T-helper 2 cell treated with Interferon-gamma antibody and Interleukin-4, amounts not matched to agents 100 ng/mL and 5 ng/mL, for 36 hours (primary cell): ENCODE results near the gene C16orf54. TPM values are rescaled to one million over a fixed set of nuclear protein-coding genes. Genes with fewer than 3 reads are reported as not detected.

Experiments
- total RNA-seq: library from RNA; stranded (reverse); gene quantifications from 2 replicates; pipeline ENCODE4 v1.2.3, GENCODE V29; 2022

Gene C16orf54
- total RNA-seq, 1 donor from 2014 or later, result 64.9 TPM

Other genes starting within 250 kb of the C16orf54 start
- 82.4 and 87.8 TPM in 2 replicates for gene NPIPB12, start 239.6 kb downstream of the C16orf54 start, total RNA-seq
- 431 and 444 TPM in 2 replicates for gene SPN, start 82.7 kb downstream of the C16orf54 start, total RNA-seq
- gene QPRT, start 66.8 kb downstream of the C16orf54 start, total RNA-seq, result 11.9 and 12.5 TPM in 2 replicates
- not detected in 2 replicates for gene ZG16, start 32.3 kb upstream of the C16orf54 start, total RNA-seq
- 168 and 169 TPM in 2 replicates for gene KIF22, start 44.8 kb upstream of the C16orf54 start, total RNA-seq
- gene MAZ, start 60.5 kb upstream of the C16orf54 start, total RNA-seq, result 462 and 468 TPM in 2 replicates
- gene PRRT2, start 66.2 kb upstream of the C16orf54 start, total RNA-seq, result 0.95 and 1.1 TPM in 2 replicates
- 29.6 and 32.4 TPM in 2 replicates for gene PAGR1, start 70.2 kb upstream of the C16orf54 start, total RNA-seq
- gene MVP, start 74.5 kb upstream of the C16orf54 start, total RNA-seq, result 159 and 160 TPM in 2 replicates
- gene CDIPT, start 117.2 kb upstream of the C16orf54 start, total RNA-seq, result 60.2 and 61.4 TPM in 2 replicates
- not detected in 2 replicates for gene SEZ6L2, start 153.6 kb upstream of the C16orf54 start, total RNA-seq
- gene ASPHD1, start 154.5 kb upstream of the C16orf54 start, total RNA-seq, result 0.16 TPM in 1 of 2 replicates, not detected in the other
- 34.0 and 36.1 TPM in 2 replicates for gene KCTD13, start 180.2 kb upstream of the C16orf54 start, total RNA-seq
- 55.9 and 56.1 TPM in 2 replicates for gene TMEM219, start 216.1 kb upstream of the C16orf54 start, total RNA-seq
- 44.2 and 45.3 TPM in 2 replicates for gene TAOK2, start 227.9 kb upstream of the C16orf54 start, total RNA-seq
- gene HIRIP3, start 249.6 kb upstream of the C16orf54 start, total RNA-seq, result 43.0 and 48.2 TPM in 2 replicates